Naive thymus-derived CD4-positive, alpha-beta T cell (primary cell): Measurements from ENCODE around the gene C13orf42. TPM values are rescaled to one million over a fixed set of nuclear protein-coding genes. Genes with fewer than 3 reads are reported as not detected.

Experiments used
- ATAC-seq: fragments of 150-1000 bp; cut with Tn5 transposase; 2 replicates; pipeline ENCODE4 v1.10.0; 2021; ENCODE audit warnings: mild to moderate bottlenecking, moderate library complexity
- CTCF ChIA-PET: fragments of 350-600 bp; sonication (Branson Sonifier 250); formaldehyde crosslinking; loops from one replicate; lab custom pipeline; 2021; ENCODE audit warnings: antibody characterized with exemption; lab: Charles Lee
- POLR2A ChIA-PET: fragments of 350-600 bp; sonication (Branson Sonifier 250); formaldehyde crosslinking; loops from one replicate; lab custom pipeline; 2021; ENCODE audit warnings: antibody characterized with exemption, inconsistent platforms; lab: Charles Lee
- DNase-seq, 9 donors: peaks; one replicate each; pipeline versions ENCODE4 v3.0.0 to v3.0.0-alpha.2; 2020 to 2022; ENCODE audit warnings: mixed read lengths in 1 of 9
- H3K27ac ChIP-seq: one replicate; pipeline ENCODE4 v1.7.0; 2013; ENCODE audit warnings: mild to moderate bottlenecking, low read depth, low read length, moderate library complexity
- H3K27me3 ChIP-seq, 2 donors: one replicate each; pipeline ENCODE4 v1.7.0; 2013; ENCODE audit warnings: low read length in 2 of 2, mild to moderate bottlenecking in 2 of 2, moderate library complexity in 2 of 2; ENCODE audit not compliant: control insufficient read depth in 2 of 2, insufficient read depth in 2 of 2
- H3K36me3 ChIP-seq, 3 experiments: 1 replicate in 2 of 3; 2 replicates in 1 of 3; pipeline ENCODE4 v1.7.0; 2013; ENCODE audit warnings: low read length in 3 of 3, mild to moderate bottlenecking in 3 of 3, moderate library complexity in 1 of 3; ENCODE audit not compliant: insufficient read depth in 3 of 3, control insufficient read depth in 2 of 3
- H3K4me1 ChIP-seq, 2 donors: one replicate each; pipeline ENCODE4 v1.7.0; 2013; ENCODE audit warnings: low read length in 2 of 2, mild to moderate bottlenecking in 2 of 2, moderate library complexity in 1 of 2; ENCODE audit not compliant: control insufficient read depth in 2 of 2, insufficient read depth in 2 of 2
- H3K4me3 ChIP-seq: 2 replicates; pipeline ENCODE4 v1.7.0; 2013; ENCODE audit warnings: mild to moderate bottlenecking, low read length
- H3K9me3 ChIP-seq, 3 experiments: 1 replicate in 2 of 3; 2 replicates in 1 of 3; pipeline ENCODE4 v1.7.0; 2013; ENCODE audit warnings: low read length in 3 of 3; ENCODE audit not compliant: control insufficient read depth in 2 of 3
- H3K27ac Mint-ChIP-seq, 9 donors: one replicate each; pipeline ENCODE4 v1.8.0; 2020 to 2022; ENCODE audit warnings: mixed read lengths in 9 of 9, mild to moderate bottlenecking in 8 of 9, moderate library complexity in 5 of 9, inconsistent platforms in 2 of 9
- H3K27me3 Mint-ChIP-seq, 5 donors: one replicate each; pipeline ENCODE4 v1.8.0; 2021 to 2022; ENCODE audit warnings: mixed read lengths in 5 of 5, mild to moderate bottlenecking in 1 of 5
- H3K36me3 Mint-ChIP-seq, 5 donors: one replicate each; pipeline ENCODE4 v1.8.0; 2020 to 2022; ENCODE audit warnings: mixed read lengths in 5 of 5, mild to moderate bottlenecking in 3 of 5, inconsistent platforms in 1 of 5
- H3K4me1 Mint-ChIP-seq, 7 donors: one replicate each; pipeline ENCODE4 v1.8.0; 2020 to 2022; ENCODE audit warnings: mixed read lengths in 7 of 7, mild to moderate bottlenecking in 3 of 7, inconsistent platforms in 1 of 7
- H3K4me3 Mint-ChIP-seq, 10 donors: one replicate each; pipeline ENCODE4 v1.8.0; 2020 to 2022; ENCODE audit warnings: mild to moderate bottlenecking in 10 of 10, mixed read lengths in 10 of 10, moderate library complexity in 6 of 10, inconsistent platforms in 2 of 10
- H3K9me3 Mint-ChIP-seq, 11 donors: one replicate each; pipeline ENCODE4 v1.8.0; 2020 to 2022; ENCODE audit warnings: mixed read lengths in 11 of 11, mild to moderate bottlenecking in 4 of 11, inconsistent platforms in 1 of 11, moderate library complexity in 1 of 11
- intact Hi-C, 2 donors: fragments of 100-400 bp; cut with micrococcal nuclease; formaldehyde crosslinking; loops; one replicate each; pipeline ENCODE4 v1.15.1; 2023
- polyA plus RNA-seq, 2 donors: library from polyadenylated mRNA; unstranded; fragments of 300-500 nt; fragmentation: Illumina TruSeq; gene quantifications; one replicate each; pipeline ENCODE4 v1.2.3, GENCODE V29; 2021
- total RNA-seq, 6 experiments: library from RNA in 5 of 6; stranded (reverse) in 5 of 6; gene quantifications; 1 replicate in 5 of 6; 2 replicates in 1 of 6; pipeline ENCODE4 v1.2.3 and lab custom pipeline; 2021 to 2026

The C13orf42 gene
- total and polyA plus RNA-seq, 7 experiments from 2014 or later = not detected

DNA sequence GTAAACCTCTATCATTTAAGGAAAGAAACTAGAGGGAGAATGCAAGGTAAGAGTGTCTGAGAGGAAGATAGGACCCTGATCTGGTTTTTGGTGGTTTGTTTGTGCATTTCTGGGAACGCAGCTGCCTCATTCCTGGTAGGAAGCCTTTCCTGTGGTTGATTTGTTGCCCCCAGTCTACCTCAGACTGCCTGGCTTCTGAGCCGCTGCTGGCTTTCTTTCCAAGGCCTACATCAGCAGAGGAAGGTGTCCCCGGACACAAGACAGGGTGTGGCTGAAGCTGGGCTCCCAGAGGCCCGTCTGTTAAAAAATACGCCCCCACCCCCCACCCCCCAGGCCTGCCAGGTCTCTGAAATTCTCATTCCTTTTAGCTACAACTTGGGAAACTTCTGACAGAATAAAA, 42.6 kb downstream of the C13orf42 start:
- Mint-ChIP-seq H3K9me3 (no peaks in the 10 kb centered on the region), H3K27ac (no peak overlapping the region), H3K36me3 (no peaks in the 10 kb centered on the region), H3K4me3 (no peak overlapping the region), H3K27me3 (peaks cover 15 to 25% (median 17%) of the 10 kb centered on the region in 5 donors), H3K4me1 (peaks cover 0 to 37% (median 7%) of the 10 kb centered on the region in 7 donors)
- DNase-seq (no peak), ATAC-seq (no peak)
- H3K27me3 ChIP-seq = no peaks in the 10 kb centered on the region
- ChIA-PET CTCF (interaction anchor here (0.6 to 2.8 kb wide), 5 partner anchors 9 to 1747 kb away, joined by 3 to 13 read pairs (median 5); no protein-coding TSS in a partner anchor), POLR2A (no interaction called here)
- no peak overlapping the region for H3K4me3 ChIP-seq
- H3K4me1 ChIP-seq = no peaks in the 10 kb centered on the region
- no peaks in the 10 kb centered on the region for H3K9me3 ChIP-seq
- intact Hi-C loops = loop anchor here in 1 of 2 donors (5.0 kb wide), 1 partner anchor 1766 kb away; no protein-coding TSS in a partner anchor
- no peaks in the 10 kb centered on the region for H3K36me3 ChIP-seq
- H3K27ac ChIP-seq = no peak overlapping the region

DNA sequence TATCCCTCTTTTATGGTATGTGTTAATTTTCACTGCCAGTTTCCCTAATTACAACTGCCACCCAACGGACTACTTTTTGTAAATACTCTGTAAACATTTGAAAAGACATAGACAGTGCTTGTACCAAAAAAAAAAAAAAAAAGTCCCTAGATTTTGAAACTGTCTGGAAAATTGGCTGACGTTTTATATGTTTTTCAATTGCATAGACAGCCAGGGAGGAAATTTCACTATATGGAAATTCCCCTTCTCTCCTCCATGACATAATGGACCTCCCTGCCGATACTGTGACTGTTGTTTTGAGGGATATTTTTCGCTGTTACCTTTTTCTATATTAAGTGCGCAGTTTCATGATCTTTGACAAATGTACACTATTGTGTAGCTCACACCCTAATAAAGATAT, 43.4 kb downstream of the C13orf42 start:
- DNase-seq (no peak), ATAC-seq (no peak)
- CTCF ChIA-PET = interaction anchor here (1.3 to 2.8 kb wide), 2 partner anchors 9 to 1091 kb away, joined by 6 to 13 read pairs; no protein-coding TSS in a partner anchor
- Histone ChIP-seq H3K27me3 (no peaks in the 10 kb centered on the region), H3K9me3 (no peaks in the 10 kb centered on the region), H3K27ac (no peak overlapping the region), H3K4me3 (no peak overlapping the region), H3K4me1 (no peaks in the 10 kb centered on the region), H3K36me3 (no peaks in the 10 kb centered on the region)
- no peak overlapping the region for H3K4me3 Mint-ChIP-seq
- no peaks in the 10 kb centered on the region for H3K36me3 Mint-ChIP-seq
- peaks cover 0 to 37% (median 7%) of the 10 kb centered on the region in 7 donors for H3K4me1 Mint-ChIP-seq
- peaks cover 15 to 27% (median 25%) of the 10 kb centered on the region in 5 donors for H3K27me3 Mint-ChIP-seq
- POLR2A ChIA-PET = no interaction called here
- no peaks in the 10 kb centered on the region for H3K9me3 Mint-ChIP-seq
- intact Hi-C loops = loop anchor here in 1 of 2 donors (5.0 kb wide), 1 partner anchor 1765 kb away; no protein-coding TSS in a partner anchor
- no peak overlapping the region for H3K27ac Mint-ChIP-seq

DNA sequence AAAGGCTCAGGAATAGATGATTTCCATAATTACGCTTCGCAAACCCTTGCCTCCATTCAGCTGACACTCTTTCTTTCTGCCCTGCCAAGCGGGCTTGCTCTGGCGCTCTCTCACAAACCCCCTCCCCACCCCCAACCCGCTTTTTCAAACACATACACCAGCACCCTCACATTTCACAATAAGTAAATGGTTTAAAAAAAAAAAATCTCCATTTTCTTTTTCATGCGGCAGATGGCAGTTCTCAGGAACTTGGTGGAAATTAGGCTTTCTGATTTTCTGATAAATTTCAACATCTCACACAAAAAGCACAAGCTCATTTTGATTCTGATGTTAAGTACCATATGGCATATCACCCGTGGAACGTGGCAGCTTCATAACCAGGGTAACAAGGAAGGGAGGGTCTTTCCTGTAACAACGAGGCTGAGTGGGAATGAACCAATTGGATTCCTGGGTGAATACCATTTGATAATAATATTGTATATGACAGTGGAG, 43.8 kb downstream of the C13orf42 start:
- H3K36me3 Mint-ChIP-seq = no peaks in the 10 kb centered on the region
- H3K27me3 Mint-ChIP-seq = peaks cover 15 to 29% (median 25%) of the 10 kb centered on the region in 5 donors
- no peak overlapping the region for H3K27ac ChIP-seq

DNA sequence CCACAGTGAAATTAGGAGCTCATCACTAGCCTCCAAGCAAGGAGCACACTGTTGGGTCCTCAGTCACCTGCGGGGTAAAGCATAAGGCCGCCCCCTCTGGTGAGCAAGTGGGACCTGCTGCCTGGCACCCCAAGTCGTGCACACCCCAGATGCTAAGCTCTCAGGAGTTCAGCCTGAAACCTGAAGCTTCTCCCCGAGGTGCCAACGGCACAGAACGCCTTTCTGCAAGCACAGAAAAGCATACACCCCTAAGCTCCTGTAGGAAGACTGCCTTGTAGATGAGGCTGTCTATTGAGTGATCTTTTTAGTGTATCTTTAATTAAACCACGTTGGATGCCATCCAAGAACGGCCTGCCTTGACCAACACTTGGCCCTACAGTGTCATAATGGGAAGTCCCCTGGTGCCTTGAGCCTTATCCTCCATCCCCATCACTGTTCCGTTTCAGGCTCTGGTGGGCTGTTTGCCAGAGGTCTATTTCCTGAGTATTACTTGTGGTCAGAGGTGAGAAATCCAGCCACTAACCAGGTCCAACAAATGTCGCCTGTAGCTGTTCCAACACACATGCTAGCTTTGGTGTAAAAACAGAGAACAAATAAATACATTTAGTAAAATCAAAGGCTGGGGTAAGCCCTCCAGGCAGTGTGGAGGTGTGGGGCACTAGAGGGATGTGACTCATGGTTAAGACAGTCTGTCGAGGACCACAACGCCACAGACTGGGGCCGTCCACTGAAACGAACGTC, 44.8 kb downstream of the C13orf42 start:
- DNase-seq (no peak), ATAC-seq (peak; percentile 63)
- Mint-ChIP-seq H3K4me1 (peaks cover 0 to 37% (median 7%) of the 10 kb centered on the region in 7 donors), H3K27me3 (peaks cover 15 to 31% (median 25%) of the 10 kb centered on the region in 5 donors), H3K36me3 (no peaks in the 10 kb centered on the region), H3K27ac (no peak overlapping the region), H3K4me3 (no peak overlapping the region), H3K9me3 (no peaks in the 10 kb centered on the region)
- intact Hi-C loops = loop anchor here in 1 of 2 donors (5.0 kb wide), 1 partner anchor 1764 kb away; no protein-coding TSS in a partner anchor
- ChIA-PET POLR2A (no interaction called here), CTCF (no interaction called here)
- no peaks in the 10 kb centered on the region for H3K4me1 ChIP-seq
- H3K9me3 ChIP-seq = no peaks in the 10 kb centered on the region
- no peak overlapping the region for H3K27ac ChIP-seq
- H3K27me3 ChIP-seq = no peaks in the 10 kb centered on the region
- no peak overlapping the region for H3K4me3 ChIP-seq
- H3K36me3 ChIP-seq = no peaks in the 10 kb centered on the region

More for the DNA sequence above, 43.8 kb downstream of the C13orf42 start:
- ChIA-PET POLR2A (interaction anchor here (0.5 kb wide), 1 partner anchor 1104 kb away, joined by 3 read pairs; no protein-coding TSS in a partner anchor), CTCF (interaction anchor here (2.8 kb wide), 1 partner anchor 1090 kb away, joined by 13 read pairs; no protein-coding TSS in a partner anchor)
- no peaks in the 10 kb centered on the region for H3K9me3 Mint-ChIP-seq
- no peak overlapping the region for H3K4me3 ChIP-seq
- H3K27me3 ChIP-seq = no peaks in the 10 kb centered on the region
- no peak for ATAC-seq
- no peak overlapping the region for H3K4me3 Mint-ChIP-seq
- no peak overlapping the region for H3K27ac Mint-ChIP-seq
- no peak for DNase-seq
- H3K36me3 ChIP-seq = no peaks in the 10 kb centered on the region
- no peaks in the 10 kb centered on the region for H3K4me1 ChIP-seq
- no peaks in the 10 kb centered on the region for H3K9me3 ChIP-seq
- peaks cover 0 to 37% (median 7%) of the 10 kb centered on the region in 7 donors for H3K4me1 Mint-ChIP-seq
- intact Hi-C loops = loop anchor here in 1 of 2 donors (5.0 kb wide), 1 partner anchor 1765 kb away; no protein-coding TSS in a partner anchor

DNA sequence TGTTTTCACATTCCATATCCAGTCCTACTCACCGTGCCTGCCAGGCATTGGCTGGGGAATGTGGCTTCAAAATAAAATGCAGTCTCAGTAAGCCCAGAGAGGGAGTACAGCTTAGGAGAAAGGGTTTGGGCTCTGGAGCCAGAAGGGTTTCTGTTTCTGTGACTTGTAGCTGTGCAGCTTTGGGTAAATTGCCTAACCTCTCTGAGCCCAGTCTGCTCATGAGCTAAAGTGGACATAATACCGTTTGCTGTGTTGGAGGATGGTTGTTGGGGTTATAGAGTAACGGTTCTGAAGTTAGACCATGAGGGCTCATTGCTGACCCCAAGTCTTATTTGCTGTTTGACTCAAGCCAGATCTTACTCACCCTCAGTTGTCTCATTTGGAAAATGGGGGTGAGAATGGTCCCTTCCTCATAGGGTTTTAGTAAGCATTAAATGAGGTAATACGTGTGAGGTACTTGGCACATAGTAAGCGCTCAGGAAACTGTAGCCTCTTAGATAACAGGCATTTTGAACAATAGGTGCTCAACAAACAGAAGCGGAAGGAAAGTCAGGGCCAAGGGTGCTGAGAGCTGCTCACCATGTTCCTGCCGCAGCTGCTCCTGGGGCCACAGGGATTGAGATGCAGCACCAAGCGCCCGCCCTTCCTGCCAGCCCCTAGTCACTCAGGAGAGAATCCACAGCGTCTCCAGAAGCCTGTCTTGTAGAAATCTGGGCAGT, 45.5 kb downstream of the C13orf42 start:
- Mint-ChIP-seq H3K9me3 (no peaks in the 10 kb centered on the region), H3K4me3 (no peak overlapping the region), H3K4me1 (peaks cover 0 to 33% (median 7%) of the 10 kb centered on the region in 7 donors), H3K27me3 (peaks cover 15 to 33% (median 25%) of the 10 kb centered on the region in 5 donors), H3K36me3 (no peaks in the 10 kb centered on the region), H3K27ac (no peak overlapping the region)
- Histone ChIP-seq H3K27me3 (no peaks in the 10 kb centered on the region), H3K36me3 (no peaks in the 10 kb centered on the region), H3K9me3 (no peaks in the 10 kb centered on the region), H3K4me1 (no peaks in the 10 kb centered on the region), H3K27ac (no peak overlapping the region), H3K4me3 (no peak overlapping the region)
- ATAC-seq (no peak), DNase-seq (no peak)
- intact Hi-C loops = loop anchor here in 1 of 2 donors (5.0 kb wide), 1 partner anchor 1763 kb away; no protein-coding TSS in a partner anchor
- POLR2A ChIA-PET = no interaction called here
- CTCF ChIA-PET = no interaction called here

DNA sequence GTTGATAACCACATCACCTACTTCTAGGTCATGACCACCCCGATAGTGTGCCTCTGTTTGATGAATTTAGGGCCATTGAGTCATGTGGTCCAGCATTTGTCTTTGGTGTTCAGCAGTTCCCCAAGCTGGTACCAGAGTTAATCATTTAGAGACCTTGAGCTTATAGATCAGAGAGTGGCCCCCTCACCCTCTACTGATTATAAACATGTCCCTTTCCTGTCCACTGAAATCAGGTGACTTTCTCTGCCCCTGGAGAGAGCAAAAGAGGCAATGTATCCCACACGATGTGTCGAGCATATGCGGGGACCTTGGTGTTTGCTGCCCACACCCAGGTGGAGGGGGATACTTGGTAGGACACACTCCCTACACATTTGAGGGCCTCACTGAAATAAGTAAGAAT, 46.3 kb downstream of the C13orf42 start:
- intact Hi-C loops = loop anchor here in 1 of 2 donors (5.0 kb wide), 1 partner anchor 1762 kb away; no protein-coding TSS in a partner anchor
- Mint-ChIP-seq H3K27ac (no peak overlapping the region), H3K4me3 (no peak overlapping the region), H3K4me1 (peaks cover 0 to 25% (median under 1%) of the 10 kb centered on the region in 7 donors), H3K27me3 (peaks cover 15 to 33% (median 25%) of the 10 kb centered on the region in 5 donors), H3K9me3 (no peaks in the 10 kb centered on the region), H3K36me3 (no peaks in the 10 kb centered on the region)
- Histone ChIP-seq H3K4me1 (no peaks in the 10 kb centered on the region), H3K9me3 (no peaks in the 10 kb centered on the region), H3K27ac (no peak overlapping the region), H3K27me3 (no peaks in the 10 kb centered on the region), H3K36me3 (no peaks in the 10 kb centered on the region), H3K4me3 (no peak overlapping the region)
- no peak for DNase-seq
- ChIA-PET POLR2A (no interaction called here), CTCF (no interaction called here)
- no peak for ATAC-seq
